K562 (cell line): ENCODE results near the gene RPTOR. TPM values are rescaled to one million over a fixed set of nuclear protein-coding genes. Genes with fewer than 3 reads are reported as not detected.
"Not testable (repeated sequence)": the region's sequence is repeated elsewhere in the genome, so short reads cannot be mapped to it uniquely, and the experiment has no call there.

Experiments
- ATAC-seq: fragments of 200-7000 bp; cut with Tn5 transposase; 3 replicates; pipeline ENCODE4 v1.9.1; 2020; ENCODE audit warnings: moderate library complexity
- BruUV-seq: library from RNA; stranded (reverse); fragments of 400-500 nt; replicated peaks from 2 replicates; lab custom pipeline; 2021; lab: Mats Ljungman, UMichigan
- CTCF ChIA-PET: fragments of 300-600 bp; formaldehyde crosslinking; extraction: SDS; loops from one replicate; lab custom pipeline; 2021; ENCODE audit warnings: low intra/inter-chr PET ratio; lab: Yijun Ruan, JAX
- POLR2A ChIA-PET: fragments of 300-600, 350-650 bp; sonication (Branson Sonifier 250); formaldehyde crosslinking; extraction: SDS; loops from one replicate; lab custom pipeline; 2021; ENCODE audit warnings: antibody characterized with exemption, inconsistent platforms; lab: Yijun Ruan, JAX
- DNase-seq, 4 experiments: peaks; one replicate each; pipeline versions ENCODE4 v3.0.0 to v3.0.0-alpha.2; 2011 to 2018; ENCODE audit warnings: low spot score in 3 of 4, mixed read lengths in 3 of 4; ENCODE audit errors: extremely low read depth in 1 of 4
- FAIRE-seq: peaks from 2 replicates; lab custom pipeline; 2011; peaks lifted over from hg19 to GRCh38; lab: Jason Lieb, UNC
- H2AFZ ChIP-seq: 2 replicates; pipeline ENCODE4 v1.6.0; 2011; ENCODE audit warnings: low read depth, low read length, control low read depth, inconsistent platforms
- H3K27ac ChIP-seq: fragments of 200-600 bp; 3 replicates; pipeline ENCODE4 v1.8.0; 2011; ENCODE audit warnings: low read depth, mild to moderate bottlenecking, control low read depth, inconsistent platforms, low read length, moderate library complexity, mixed read lengths; ENCODE audit errors: extremely low read depth
- H3K27me3 ChIP-seq, 2 experiments: fragments of 300-600 bp in 1 of 2; 2 replicates in 1 of 2; 3 replicates in 1 of 2; pipeline versions ENCODE4 v1.6.0 to v1.8.0; 2011; ENCODE audit warnings: inconsistent platforms in 2 of 2, low read length in 2 of 2, mild to moderate bottlenecking in 1 of 2, mixed read lengths in 1 of 2, moderate library complexity in 1 of 2; ENCODE audit not compliant: control insufficient read depth in 2 of 2, insufficient read depth in 2 of 2
- H3K36me3 ChIP-seq: fragments of 300-600 bp; 3 replicates; pipeline ENCODE4 v1.8.0; 2011; ENCODE audit warnings: mild to moderate bottlenecking, low read length, inconsistent platforms; ENCODE audit not compliant: control insufficient read depth, insufficient read depth
- H3K4me1 ChIP-seq, 2 experiments: fragments of 200-600 bp in 1 of 2; replicated peaks in 1 of 2; 2 replicates in 1 of 2; 3 replicates in 1 of 2; pipeline versions ENCODE4 v1.5.1 to v1.8.0; 2011; ENCODE audit warnings: inconsistent platforms in 2 of 2, low read length in 2 of 2, mild to moderate bottlenecking in 1 of 2, mixed read lengths in 1 of 2, moderate library complexity in 1 of 2; ENCODE audit not compliant: control insufficient read depth in 2 of 2, insufficient read depth in 2 of 2
- H3K4me2 ChIP-seq: 2 replicates; pipeline ENCODE4 v1.6.1; 2011; ENCODE audit warnings: low read length, control low read depth, inconsistent platforms, mixed read lengths; ENCODE audit not compliant: insufficient read depth
- H3K4me3 ChIP-seq: fragments of 200-600 bp; sonication (generic), shearing (Covaris generic); 2 replicates; pipeline ENCODE4 v1.5.1; 2016; ENCODE audit warnings: control low read depth, inconsistent platforms
- H3K79me2 ChIP-seq: fragments of 200-600 bp; 3 replicates; pipeline ENCODE4 v1.8.0; 2011; ENCODE audit warnings: low read length, inconsistent platforms; ENCODE audit not compliant: control insufficient read depth, insufficient read depth
- H3K9ac ChIP-seq, 2 experiments: 2 replicates each; pipeline versions ENCODE4 v1.6.0 to v1.6.1; 2011; ENCODE audit warnings: low read depth in 2 of 2, low read length in 2 of 2, control low read depth in 1 of 2, inconsistent platforms in 1 of 2, mild to moderate bottlenecking in 1 of 2, mixed read lengths in 1 of 2; ENCODE audit not compliant: insufficient read depth in 1 of 2
- H3K9me1 ChIP-seq: one replicate; pipeline ENCODE4 v1.6.0; 2011; ENCODE audit warnings: inconsistent platforms, mild to moderate bottlenecking, low read length, moderate library complexity; ENCODE audit not compliant: control insufficient read depth, insufficient read depth
- H3K9me3 ChIP-seq: replicated peaks from 2 replicates; pipeline ENCODE4 v1.5.1; 2011; ENCODE audit warnings: low read depth, low read length, inconsistent platforms; ENCODE audit not compliant: control insufficient read depth, insufficient read depth
- H4K20me1 ChIP-seq: replicated peaks from 2 replicates; pipeline ENCODE4 v1.6.1; 2011; ENCODE audit warnings: low read length, inconsistent platforms, mixed read lengths; ENCODE audit not compliant: control insufficient read depth, insufficient read depth
- ZBTB49 ChIP-seq: sonication (generic); formaldehyde crosslinking; IDR thresholded peaks from 2 replicates; pipeline ENCODE4 v1.8.0; 2022; ENCODE audit warnings: missing genetic modification reagents, mild to moderate bottlenecking, borderline replicate concordance
- ZNF184 ChIP-seq: sonication (generic); formaldehyde crosslinking; IDR thresholded peaks from 2 replicates; pipeline ENCODE4 v1.5.0; 2020; ENCODE audit warnings: missing genetic modification reagents
- WGBS: fragments of 100-300 bp; shearing (Covaris generic); methylation state at CpG from one replicate; pipeline ENCODE4 v1.1.6; 2016; ENCODE audit warnings: low coverage, mixed read lengths; ENCODE audit not compliant: insufficient coverage; ENCODE audit errors: missing lambda C conversion rate; 5-methylcytosine and 5-hydroxymethylcytosine counted together
- in situ Hi-C: fragments of 300-500 bp; cut with MboI; formaldehyde crosslinking; loops from 4 replicates; pipeline ENCODE4 v1.15.0; 2018; ENCODE audit warnings: inconsistent platforms, mixed read lengths
- intact Hi-C: fragments of 100-400 bp; cut with micrococcal nuclease; formaldehyde crosslinking; loops from 2 replicates; pipeline ENCODE4 v1.14.2; 2022
- polyA plus RNA-seq, 8 experiments: library from polyadenylated mRNA; depleted of rRNA in 4 of 8; stranded (reverse) in 5 of 8; unstranded in 3 of 8; fragments of >200 nt; fragmentation: Nextera tagmentation in 2 of 8; fragmentation: Illumina TruSeq in 1 of 8; extraction: Ambion mirVana in 2 of 8; extraction: Trizol in 1 of 8; gene quantifications; 2 replicates each; pipeline versions ENCODE4 v1.2.1 to v1.2.3, GENCODE V29; 2011 to 2014; ENCODE audit warnings: inconsistent platforms in 1 of 8, missing spikeins in 1 of 8
- total RNA-seq, 7 experiments: library from RNA; depleted of rRNA in 6 of 7; stranded (reverse); fragments of >200 nt in 6 of 7; fragmentation: Illumina TruSeq in 2 of 7; extraction: Trizol in 2 of 7; gene quantifications; 2 replicates each; pipeline versions ENCODE4 v1.2.1 to v1.2.3, GENCODE V29; 2011 to 2021; ENCODE audit warnings: low replicate concordance in 1 of 7

The RPTOR gene
- total and polyA plus RNA-seq, 9 of the 15 experiments (the other 6 are each of a cell fraction or from before 2014, with no cell fraction given) = 0.24 to 54.1 (median 10.2) TPM

DNA sequence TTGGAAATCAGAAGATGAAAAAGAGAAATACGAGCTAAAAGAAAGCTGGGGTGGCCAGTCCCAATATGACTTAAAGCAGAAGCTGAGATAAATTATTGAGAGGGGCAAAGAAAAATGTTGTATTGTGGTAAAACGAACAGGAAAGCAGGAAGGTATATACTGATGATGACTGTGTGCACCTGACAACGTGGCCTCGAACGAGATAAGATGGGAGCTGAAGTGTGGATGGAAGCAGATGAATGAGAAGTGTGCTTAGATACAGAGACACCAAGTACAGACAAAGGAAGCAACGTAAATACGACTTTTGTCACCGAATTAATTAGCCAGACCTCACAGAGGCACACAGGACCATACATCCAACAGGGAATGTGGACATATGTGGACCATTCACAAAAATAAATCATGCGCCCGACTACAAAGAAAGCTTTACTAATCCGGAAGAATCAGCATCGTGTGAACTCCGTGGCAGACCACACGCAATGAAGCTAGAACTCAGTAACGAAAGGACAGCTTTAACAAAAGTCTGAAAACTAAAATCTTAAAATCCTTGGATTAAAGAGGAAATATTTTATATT lies 218.7 kb downstream of the RPTOR start (continued):
- no peak for TF ChIP-seq ZBTB49 (CRISPR knock-in tag)

DNA sequence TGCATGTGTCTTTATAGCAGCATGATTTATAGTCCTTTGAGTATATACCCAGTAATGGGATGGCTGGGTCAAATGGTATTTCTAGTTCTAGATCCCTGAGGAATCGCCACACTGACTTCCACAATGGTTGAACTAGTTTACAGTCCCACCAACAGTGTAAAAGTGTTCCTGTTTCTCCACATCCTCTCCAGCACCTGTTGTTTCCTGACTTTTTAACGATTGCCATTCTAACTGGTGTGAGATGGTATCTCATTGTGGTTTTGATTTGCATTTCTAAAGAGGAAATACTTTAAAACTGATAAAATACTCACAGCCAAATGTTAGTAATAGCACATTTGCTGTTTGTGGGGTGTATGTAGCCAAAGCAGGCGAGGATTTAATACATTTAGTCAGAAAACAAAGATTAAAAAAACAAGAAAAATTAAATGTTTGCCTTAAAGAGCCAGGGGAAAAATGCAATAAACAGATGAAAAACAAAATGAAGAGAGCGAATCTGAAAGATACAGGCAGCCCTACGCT lies 220.0 kb downstream of the RPTOR start:
- H3K4me3 ChIP-seq, H3K9me3 ChIP-seq, H3K27me3 ChIP-seq, ATAC-seq, POLR2A ChIA-PET, intact Hi-C loops, in situ Hi-C loops, BruUV-seq, FAIRE-seq, DNase-seq, H3K9me1 ChIP-seq, H3K79me2 ChIP-seq, H3K36me3 ChIP-seq, CTCF ChIA-PET, H4K20me1 ChIP-seq, H2AFZ ChIP-seq, H3K27ac ChIP-seq, H3K9ac ChIP-seq, H3K4me1 ChIP-seq, H3K4me2 ChIP-seq: not testable (repeated sequence)
- WGBS = 92% methylated on average over 4 of the region's 5 CpGs
- peak; percentile 79 for TF ChIP-seq ZNF184 (CRISPR knock-in tag)
